ENCODE measurements around the gene CUL7. TPM values are rescaled to one million over a fixed set of nuclear protein-coding genes. Genes with fewer than 3 reads are reported as not detected.

The CUL7 gene
- total and polyA plus RNA-seq, 9 of the 15 experiments (the other 6 are each of a cell fraction or from before 2014, with no cell fraction given): 0.44 to 20.1 (median 8.6) TPM

GRCh38 chr6:43095939-43096338 lies 42.3 kb upstream of the CUL7 start:
- Histone ChIP-seq H3K36me3 (ENCODE audit: control insufficient read depth, insufficient read depth, low read length) (no peaks in the 10 kb centered on the region), H2AFZ (ENCODE audit: low read depth, low read length) (peak overlapping the region; percentile 41), H3K9me1 (ENCODE audit: control insufficient read depth, insufficient read depth, low read length) (no peaks in the 10 kb centered on the region), H3K27me3 (ENCODE audit: control insufficient read depth in 2 of 2, insufficient read depth in 2 of 2, low read length in 2 of 2) (no peaks in the 10 kb centered on the region), H3K4me2 (ENCODE audit: insufficient read depth, low read length) (peak overlapping the region; percentile 0; the same call in 1 of the 2 replicates), H3K27ac (ENCODE audit: extremely low read depth, low read depth, low read length) (peak overlapping the region; percentile 4; the same call in 2 of the 3 replicates), H3K4me3 (no peak overlapping the region), H3K79me2 (ENCODE audit: control insufficient read depth, insufficient read depth, low read length) (no peaks in the 10 kb centered on the region), H4K20me1 (replicated peaks; ENCODE audit: control insufficient read depth, insufficient read depth, low read length) (no peaks in the 10 kb centered on the region), H3K4me1 (replicated peaks in 1 of 2; ENCODE audit: control insufficient read depth in 2 of 2, insufficient read depth in 2 of 2, low read length in 2 of 2) (peaks cover 22 to 27% of the 10 kb centered on the region in 2 experiments), H3K9me3 (replicated peaks; ENCODE audit: control insufficient read depth, insufficient read depth, low read depth, low read length) (no peaks in the 10 kb centered on the region), H3K9ac (ENCODE audit: insufficient read depth in 1 of 2, low read depth in 2 of 2, low read length in 2 of 2) (peak overlapping the region in 1 of 2 experiments; percentile 87; a peak in 1 of 4 replicates)
- in situ Hi-C loops (cut with MboI) (no loop called here), intact Hi-C loops (cut with micrococcal nuclease) (no loop called here)
- ChIA-PET POLR2A (interaction anchor here (0.6 to 2.5 kb wide), 11 partner anchors 7 to 85 kb away, joined by 3 to 11 read pairs (median 3); partner anchors contain the start of gene KLHDC3), CTCF (ENCODE audit: low intra/inter-chr PET ratio) (no interaction called here)
- ATAC-seq (peak; percentile 9; the same call in 1 of the 3 replicates), FAIRE-seq (no peak), DNase-seq (ENCODE audit: extremely low read depth in 1 of 4, low spot score in 3 of 4) (peak in 1 of 4 experiments; percentile 29)
- BruUV-seq (replicated peaks): no TSS peak
- WGBS (ENCODE audit: insufficient coverage, low coverage, missing lambda C conversion rate): 49% methylated on average over 7 of the region's 7 CpGs
- TF ChIP-seq ZNF324 (CRISPR knock-in tag; IDR thresholded peaks at IDR 0.05) (no peak), ZNF124 (CRISPR knock-in tag; IDR thresholded peaks at IDR 0.05) (no peak), MCM2 (IDR thresholded peaks at IDR 0.05; ENCODE audit: low read depth) (no peak), ZNF592 (IDR thresholded peaks at IDR 0.05) (0 out of 2 replicates have a peak, but pooled peaks have one; percentile 4)
- TF ChIP-seq, protein P1, sequence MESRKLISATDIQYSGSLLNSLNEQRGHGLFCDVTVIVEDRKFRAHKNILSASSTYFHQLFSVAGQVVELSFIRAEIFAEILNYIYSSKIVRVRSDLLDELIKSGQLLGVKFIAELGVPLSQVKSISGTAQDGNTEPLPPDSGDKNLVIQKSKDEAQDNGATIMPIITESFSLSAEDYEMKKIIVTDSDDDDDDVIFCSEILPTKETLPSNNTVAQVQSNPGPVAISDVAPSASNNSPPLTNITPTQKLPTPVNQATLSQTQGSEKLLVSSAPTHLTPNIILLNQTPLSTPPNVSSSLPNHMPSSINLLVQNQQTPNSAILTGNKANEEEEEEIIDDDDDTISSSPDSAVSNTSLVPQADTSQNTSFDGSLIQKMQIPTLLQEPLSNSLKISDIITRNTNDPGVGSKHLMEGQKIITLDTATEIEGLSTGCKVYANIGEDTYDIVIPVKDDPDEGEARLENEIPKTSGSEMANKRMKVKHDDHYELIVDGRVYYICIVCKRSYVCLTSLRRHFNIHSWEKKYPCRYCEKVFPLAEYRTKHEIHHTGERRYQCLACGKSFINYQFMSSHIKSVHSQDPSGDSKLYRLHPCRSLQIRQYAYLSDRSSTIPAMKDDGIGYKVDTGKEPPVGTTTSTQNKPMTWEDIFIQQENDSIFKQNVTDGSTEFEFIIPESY (CRISPR knock-in tag; IDR thresholded peaks at IDR 0.05): peak; percentile 80
